ENCODE data around the gene STARD13.

- TF ChIP-seq POLR2A (IDR thresholded peaks at IDR 0.05) (no peak), EP300 (IDR thresholded peaks at IDR 0.05) (no peak), CTCF (IDR thresholded peaks at IDR 0.05) (no peak)
Observed at GRCh38 chr13:33204130-33204927, 81.2 kb downstream of the STARD13 start.
